Erythroblast (primary cell): ENCODE measurements around the gene FBXL7.
"Not testable (repeated sequence)": the region's sequence is repeated elsewhere in the genome, so short reads cannot be mapped to it uniquely, and the experiment has no call there.

ENCODE experiments used
- DNase-seq, 2 experiments: peaks; one replicate each; lab custom pipeline; 2025; lab: John Stamatoyannopoulos, UW
- GATA1 ChIP-seq: IDR thresholded peaks from 2 replicates; pipeline ENCODE4 v1.6.1; 2011; ENCODE audit warnings: low read depth, mild to moderate bottlenecking, control low read depth, low read length, moderate library complexity
- POLR2A ChIP-seq: IDR thresholded peaks from 2 replicates; pipeline ENCODE4 v1.6.1; 2011; ENCODE audit warnings: mild to moderate bottlenecking, low read length

Gene FBXL7

DNA sequence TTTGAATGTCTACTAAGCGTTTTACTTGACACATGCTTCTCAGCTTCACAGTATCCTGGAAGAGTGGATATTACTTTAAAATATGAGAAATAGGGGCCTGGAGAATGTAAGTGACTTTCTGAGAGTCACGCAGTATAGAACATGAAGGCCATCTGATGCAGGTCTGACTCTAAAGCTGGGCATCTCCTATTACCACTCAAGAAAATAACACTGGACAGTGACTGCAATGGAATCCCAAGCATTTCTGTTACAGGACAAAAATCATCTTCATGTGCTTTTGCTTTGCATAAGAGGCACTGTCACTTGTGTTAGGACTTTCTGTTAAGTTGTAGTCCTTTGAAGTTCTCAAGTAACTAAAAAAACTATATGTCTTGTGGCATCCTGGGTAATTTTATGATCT lies 335.5 kb downstream of the FBXL7 start:
- no peak for DNase-seq
- TF ChIP-seq POLR2A (no peak), GATA1 (no peak)

GRCh38 chr5:15837551-15838289 lies 337.7 kb downstream of the FBXL7 start:
- TF ChIP-seq GATA1 = no peak
- TF ChIP-seq POLR2A = no peak
- no peak for DNase-seq

DNA sequence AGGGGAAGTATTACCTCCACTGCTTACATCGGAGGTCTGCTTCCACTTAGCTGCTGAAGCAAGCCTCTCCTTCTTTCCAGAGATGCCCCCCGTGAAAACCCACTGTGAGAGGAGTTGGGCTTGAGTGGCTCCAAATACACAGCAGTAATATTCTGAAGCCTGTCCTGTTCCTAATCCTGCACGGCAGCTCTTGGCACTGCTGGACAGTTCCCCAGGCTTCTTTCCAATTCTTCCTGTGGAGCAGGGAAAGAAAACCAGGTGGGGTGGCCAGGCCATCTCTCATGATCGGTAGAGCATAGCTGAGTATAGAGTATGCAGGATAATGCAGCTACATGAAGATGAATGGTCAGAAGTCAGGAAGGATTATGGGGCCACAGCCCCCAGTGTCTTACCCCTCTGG lies 344.3 kb downstream of the FBXL7 start:
- DNase-seq = no peak
- TF ChIP-seq GATA1 = no peak
- TF ChIP-seq POLR2A = no peak

GRCh38 chr5:15844871-15845270 lies 344.9 kb downstream of the FBXL7 start:
- no peak for DNase-seq
- no peak for TF ChIP-seq POLR2A
- no peak for TF ChIP-seq GATA1

GRCh38 chr5:15850536-15850935 lies 350.6 kb downstream of the FBXL7 start:
- TF ChIP-seq POLR2A = no peak
- TF ChIP-seq GATA1 = no peak
- DNase-seq = no peak

- DNase-seq = no peak
- TF ChIP-seq GATA1 (no peak), POLR2A (no peak)
Measured at GRCh38 chr5:15850939-15851341, 351.0 kb downstream of the FBXL7 start.

DNA sequence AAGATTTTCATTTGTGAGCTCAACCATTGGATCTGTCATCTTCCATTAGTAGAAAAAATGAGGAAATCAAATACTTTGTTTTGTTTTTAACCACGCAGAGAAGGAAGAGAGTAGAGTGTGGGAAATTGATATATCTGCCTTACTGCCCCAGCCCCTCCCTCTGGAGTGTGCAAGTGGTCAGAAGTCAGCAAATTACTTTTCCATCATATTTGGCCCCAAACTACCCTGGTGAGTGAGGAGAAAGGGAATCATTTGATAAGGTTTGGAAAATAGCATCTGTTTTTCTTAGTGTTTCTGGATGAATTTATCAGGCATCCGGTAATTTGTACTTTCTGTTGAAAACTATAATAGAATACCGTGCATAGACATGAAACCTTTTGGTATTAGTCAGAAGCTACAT lies 352.2 kb downstream of the FBXL7 start:
- no peak for DNase-seq
- TF ChIP-seq GATA1 = no peak
- TF ChIP-seq POLR2A = no peak

GRCh38 chr5:15852949-15853348 lies 353.0 kb downstream of the FBXL7 start:
- no peak for DNase-seq

GRCh38 chr5:15858326-15858725 lies 358.3 kb downstream of the FBXL7 start:
- no peak for TF ChIP-seq GATA1
- TF ChIP-seq POLR2A = no peak
- DNase-seq = no peak

More at GRCh38 chr5:15852949-15853348, 353.0 kb downstream of the FBXL7 start:
- TF ChIP-seq GATA1 (no peak), POLR2A (no peak)

DNA sequence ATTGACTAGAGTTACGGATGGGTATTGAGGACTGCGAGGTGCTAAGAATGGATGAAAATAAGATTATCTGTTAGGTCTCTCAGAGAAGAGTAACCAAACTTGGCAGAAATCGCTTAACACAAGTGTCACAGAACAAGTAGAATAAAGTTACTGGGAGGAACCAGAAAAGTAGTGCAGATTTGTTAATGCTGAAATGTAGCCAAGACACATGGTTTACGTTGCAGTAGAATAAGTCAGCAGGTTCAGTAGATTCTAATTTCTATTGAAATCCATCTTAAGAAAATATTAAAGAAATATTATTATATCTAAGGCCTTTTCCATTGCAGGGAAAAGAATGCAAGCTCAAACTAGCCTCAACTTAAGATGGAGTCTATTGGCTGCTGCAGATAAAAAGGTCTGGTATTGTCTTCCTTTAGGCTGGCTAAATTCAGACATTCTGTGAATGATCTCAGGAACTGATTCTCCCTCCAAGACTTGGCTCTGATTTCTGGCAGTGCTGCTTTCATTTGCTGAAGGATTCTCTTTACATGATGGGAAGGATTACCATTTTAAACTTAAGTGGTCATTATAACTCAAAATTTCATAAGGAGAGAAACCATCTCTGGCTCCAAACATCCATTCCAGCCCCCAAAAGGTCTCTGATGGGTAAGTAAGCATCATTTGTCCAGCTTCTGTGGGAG lies 364.7 kb downstream of the FBXL7 start:
- no peak for TF ChIP-seq POLR2A
- TF ChIP-seq GATA1 = no peak
- DNase-seq = no peak

GRCh38 chr5:15872259-15872658 lies 372.3 kb downstream of the FBXL7 start:
- DNase-seq = not testable (repeated sequence)

DNA sequence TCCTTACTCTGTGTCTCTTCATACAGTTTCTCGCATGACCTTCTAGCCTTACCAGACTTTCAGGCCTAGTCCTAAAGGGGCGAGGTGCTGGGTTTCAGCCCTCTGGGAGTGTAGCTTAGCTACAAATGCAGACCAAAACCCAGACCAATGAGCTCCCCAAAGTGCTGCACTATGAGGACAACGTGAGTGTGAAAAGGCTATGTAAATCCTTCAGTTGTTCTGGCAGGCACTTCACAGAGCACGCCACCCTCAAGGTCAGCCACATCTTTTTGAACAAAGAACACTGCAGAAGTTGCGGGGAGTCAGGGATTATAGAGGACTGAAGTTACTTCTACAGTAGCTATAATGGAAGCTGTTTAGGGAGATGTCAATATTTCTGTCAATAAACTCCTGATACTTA lies 377.9 kb downstream of the FBXL7 start:
- DNase-seq = no peak
- TF ChIP-seq POLR2A (no peak), GATA1 (no peak)

DNA sequence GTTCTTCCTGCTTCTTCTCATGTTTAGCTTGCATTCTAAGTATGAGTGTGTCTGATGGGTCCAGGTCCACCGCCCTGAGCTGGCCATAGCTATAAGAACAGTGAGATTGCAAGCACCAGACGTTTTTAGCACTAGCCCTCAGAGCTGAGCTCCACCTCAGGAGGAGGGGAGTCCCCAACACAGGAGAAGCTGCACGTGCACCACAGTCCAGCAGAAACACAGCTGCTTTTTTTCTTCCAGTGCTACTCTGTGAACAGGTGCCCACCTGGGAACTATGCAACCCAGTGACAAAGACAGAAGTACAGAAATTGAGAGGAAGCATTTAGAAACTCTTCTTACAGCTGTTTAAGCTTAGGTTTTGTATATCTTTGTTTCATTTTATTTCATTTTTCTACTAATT lies 380.2 kb downstream of the FBXL7 start:
- TF ChIP-seq GATA1 (no peak), POLR2A (no peak)

DNA sequence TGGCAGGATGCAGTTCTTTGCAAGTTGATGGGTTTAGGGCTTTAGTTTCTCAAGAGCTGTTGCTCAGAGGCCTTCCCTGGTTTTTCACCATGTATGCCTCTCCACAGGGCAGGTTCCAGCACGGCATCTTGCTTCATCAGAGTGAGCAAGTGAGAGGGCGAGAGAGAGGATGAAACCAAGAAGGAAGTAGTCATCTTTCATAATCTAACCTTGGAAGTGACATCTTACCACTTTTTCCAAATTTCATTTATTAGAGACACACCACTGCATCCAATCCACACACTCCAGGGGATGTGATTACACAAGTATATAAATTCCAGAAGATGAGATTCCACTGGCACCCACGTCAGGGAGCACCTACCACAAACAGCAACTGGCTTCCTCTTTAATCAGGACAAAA lies 385.2 kb downstream of the FBXL7 start:
- TF ChIP-seq GATA1 (no peak), POLR2A (no peak)
- no peak for DNase-seq

More for the DNA sequence above, 380.2 kb downstream of the FBXL7 start:
- DNase-seq = no peak
